Measurements from ENCODE around the gene MRTFA.
"Not testable (repeated sequence)": the region's sequence is repeated elsewhere in the genome, so short reads cannot be mapped to it uniquely, and the experiment has no call there.

The MRTFA gene

DNA sequence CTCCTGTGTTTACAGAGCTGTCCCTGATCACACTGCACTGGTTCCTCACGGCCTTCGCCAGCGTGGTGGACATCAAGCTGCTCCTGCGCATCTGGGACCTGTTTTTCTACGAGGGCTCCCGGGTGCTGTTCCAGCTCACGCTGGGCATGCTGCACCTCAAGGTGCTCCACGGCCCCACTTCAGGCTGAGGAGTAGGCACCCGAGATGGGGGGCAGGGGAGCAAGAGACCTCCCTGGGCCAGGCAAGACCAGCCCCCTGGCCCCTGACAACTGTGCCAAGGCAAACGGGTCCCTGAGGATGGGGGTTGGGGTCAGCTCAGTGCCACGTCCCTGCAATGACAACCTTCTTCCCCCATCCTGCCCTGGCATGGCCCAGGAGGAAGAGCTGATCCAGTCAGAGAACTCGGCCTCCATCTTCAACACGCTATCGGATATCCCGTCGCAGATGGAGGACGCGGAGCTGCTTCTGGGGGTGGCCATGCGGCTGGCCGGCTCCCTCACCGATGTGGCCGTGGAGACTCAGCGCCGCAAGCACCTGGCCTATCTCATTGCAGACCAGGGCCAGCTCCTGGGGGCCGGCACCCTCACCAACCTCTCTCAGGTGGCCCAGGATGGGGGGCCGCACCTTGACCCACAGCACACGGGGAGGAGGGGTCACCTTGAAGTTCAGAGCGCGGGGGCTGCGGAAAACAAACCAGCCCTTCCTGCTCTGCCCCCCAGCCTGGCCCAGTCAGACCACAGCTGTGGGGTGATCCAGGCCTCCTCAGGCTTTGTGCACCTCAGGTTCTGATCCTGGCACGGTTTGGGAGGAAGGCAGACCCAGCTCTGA lies 230.2 kb downstream of the MRTFA start:
- no peak for DNase-seq

GRCh38 chr22:40405178-40406062 lies 231.1 kb downstream of the MRTFA start:
- no peak for DNase-seq

- DNase-seq, result no peak
These were observed 232.0 kb downstream of the MRTFA start for GRCh38 chr22:40404251-40405177.

DNA sequence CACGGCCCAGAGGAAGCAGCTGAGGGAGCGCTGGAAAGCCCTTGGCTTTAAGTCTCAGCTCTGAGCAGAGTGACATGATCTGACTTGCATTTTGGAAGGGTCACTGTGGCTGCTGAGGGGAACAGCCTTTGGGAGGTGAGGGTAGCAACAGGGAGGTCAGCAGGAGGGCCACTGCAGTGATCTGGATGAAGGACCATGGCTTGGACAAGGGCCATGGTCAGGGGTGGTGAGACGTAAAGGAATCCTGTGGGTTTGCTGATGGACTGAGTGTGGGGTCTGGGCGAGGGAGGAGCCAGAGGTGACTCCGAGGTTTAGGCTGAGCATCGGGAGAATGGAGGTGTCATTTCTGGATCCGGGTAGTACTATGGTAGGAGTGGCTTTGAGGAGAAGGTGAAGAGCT lies 232.9 kb downstream of the MRTFA start:
- no peak for DNase-seq

- no peak for DNase-seq
These were observed 233.4 kb downstream of the MRTFA start for GRCh38 chr22:40403141-40403540.

DNA sequence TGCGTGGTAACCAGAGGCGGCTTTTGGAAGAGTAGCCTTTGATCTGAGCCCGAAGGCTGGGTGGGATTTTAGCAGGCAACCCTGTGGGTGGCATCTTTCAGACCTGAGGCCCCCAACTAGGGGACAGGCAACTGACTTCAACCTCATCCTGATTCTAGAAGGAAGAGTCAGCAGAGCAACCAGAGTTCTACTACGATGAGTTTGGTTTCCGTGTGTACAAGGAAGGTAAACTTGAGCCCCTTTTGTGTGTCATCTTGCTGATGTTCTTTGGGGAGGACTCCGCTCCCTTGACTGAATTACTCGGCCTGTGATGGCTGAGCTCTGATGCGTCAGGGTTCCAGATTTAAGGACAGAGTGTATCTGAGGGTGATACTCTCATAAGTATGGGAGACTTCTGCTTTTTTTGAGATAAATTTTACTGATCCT lies 234.5 kb downstream of the MRTFA start:
- no peak for DNase-seq

- DNase-seq, result no peak
These were observed 235.0 kb downstream of the MRTFA start for GRCh38 chr22:40401532-40401931.

DNA sequence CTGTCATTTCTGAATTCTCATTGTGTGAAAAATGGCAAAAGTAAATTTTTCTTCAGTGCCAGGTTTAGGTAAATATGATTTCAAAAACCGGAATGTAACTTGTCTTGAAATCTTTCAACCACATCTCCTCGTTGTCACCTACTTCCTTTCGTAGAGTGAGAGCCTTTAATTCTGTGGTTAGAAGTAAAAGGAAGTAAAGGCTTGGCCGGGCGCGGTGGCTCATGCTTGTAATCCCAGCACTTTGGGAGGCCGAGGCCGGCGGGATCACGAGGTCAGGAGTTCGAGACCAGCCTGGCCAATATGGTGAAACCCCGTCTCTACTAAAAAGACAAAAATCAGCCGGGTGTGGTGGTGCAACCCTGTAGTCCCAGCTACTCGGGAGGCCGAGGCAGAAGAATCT lies 236.4 kb downstream of the MRTFA start:
- DNase-seq, result no peak

GRCh38 chr22:40399621-40400020 lies 236.9 kb downstream of the MRTFA start:
- no peak for DNase-seq

- DNase-seq, result no peak
These were observed 239.1 kb downstream of the MRTFA start for GRCh38 chr22:40397396-40397795.

GRCh38 chr22:40396882-40397281 lies 239.6 kb downstream of the MRTFA start:
- DNase-seq, result no peak

- DNase-seq, result no peak
These were observed 240.9 kb downstream of the MRTFA start for GRCh38 chr22:40395607-40396006.

- no peak for DNase-seq
These were observed 241.9 kb downstream of the MRTFA start for GRCh38 chr22:40394607-40395006.

- peak; percentile 19 for DNase-seq
These were observed 243.9 kb downstream of the MRTFA start for GRCh38 chr22:40392618-40393017.

DNA sequence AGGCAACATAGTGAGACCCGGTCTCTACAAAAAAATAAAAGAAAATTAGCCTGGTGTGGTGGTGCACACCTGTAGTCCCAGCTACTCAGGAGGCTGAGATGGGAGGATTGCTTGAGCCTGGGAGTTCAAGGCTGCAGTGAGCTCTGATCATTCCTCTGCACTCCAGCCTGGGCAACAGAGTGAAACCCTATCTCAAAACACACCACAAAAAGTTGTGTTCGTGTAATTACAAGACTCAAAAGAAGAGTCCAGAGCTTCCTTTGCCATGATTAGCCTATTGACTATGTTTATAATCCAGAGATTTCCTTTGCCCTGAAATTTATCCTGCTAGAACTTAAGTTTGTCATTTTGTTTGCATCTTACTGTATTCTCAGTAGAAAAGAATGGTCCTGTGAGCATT lies 245.1 kb downstream of the MRTFA start:
- DNase-seq, result no peak

- DNase-seq, result no peak
These were observed 248.3 kb downstream of the MRTFA start for GRCh38 chr22:40388231-40388630.

DNA sequence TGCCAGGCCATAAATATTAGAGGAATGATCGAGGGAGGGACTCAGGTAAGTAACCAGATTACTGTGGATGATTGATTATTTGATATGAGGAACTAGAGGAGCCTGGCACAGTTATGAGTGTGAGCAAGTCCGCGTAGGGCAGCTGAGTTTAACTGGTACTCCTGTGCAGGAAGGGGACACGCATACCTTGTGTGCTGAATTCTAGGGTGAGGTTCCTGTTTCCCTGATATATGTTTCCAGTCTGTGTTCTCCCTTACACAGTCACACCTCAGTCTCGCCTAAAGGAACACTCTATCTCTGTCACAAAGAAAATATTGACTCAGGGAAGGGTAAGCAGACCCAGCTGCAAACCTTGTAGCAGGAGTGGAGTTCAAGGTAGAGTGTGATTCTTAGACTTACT lies 248.8 kb downstream of the MRTFA start:
- DNase-seq, result no peak

GRCh38 chr22:40385036-40385782 lies 251.3 kb downstream of the MRTFA start:
- no peak for DNase-seq

- peak; percentile 41 for DNase-seq
These were observed 252.6 kb downstream of the MRTFA start for GRCh38 chr22:40383905-40384304.

GRCh38 chr22:40381461-40381860 lies 255.1 kb downstream of the MRTFA start:
- DNase-seq, result no peak

DNA sequence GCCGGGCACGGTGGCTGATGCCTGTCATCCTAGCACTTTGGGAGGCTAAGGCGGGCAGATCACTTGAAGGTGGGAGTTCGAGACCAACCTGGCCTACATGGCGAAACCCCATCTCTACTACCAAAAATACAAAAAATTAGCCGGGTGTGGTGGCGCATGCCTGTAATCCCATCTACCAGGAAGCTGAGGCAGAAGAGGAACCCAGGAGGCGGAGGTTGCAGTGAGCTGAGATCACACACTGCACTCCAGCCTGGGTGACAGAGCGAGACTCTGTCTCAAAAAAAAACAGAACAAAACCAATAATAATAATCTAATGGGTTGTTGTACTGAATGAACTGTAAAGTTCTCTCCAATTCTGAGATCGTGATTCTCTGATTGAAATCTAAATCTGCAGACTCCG lies 258.1 kb downstream of the MRTFA start:
- DNase-seq, result not testable (repeated sequence)

DNA sequence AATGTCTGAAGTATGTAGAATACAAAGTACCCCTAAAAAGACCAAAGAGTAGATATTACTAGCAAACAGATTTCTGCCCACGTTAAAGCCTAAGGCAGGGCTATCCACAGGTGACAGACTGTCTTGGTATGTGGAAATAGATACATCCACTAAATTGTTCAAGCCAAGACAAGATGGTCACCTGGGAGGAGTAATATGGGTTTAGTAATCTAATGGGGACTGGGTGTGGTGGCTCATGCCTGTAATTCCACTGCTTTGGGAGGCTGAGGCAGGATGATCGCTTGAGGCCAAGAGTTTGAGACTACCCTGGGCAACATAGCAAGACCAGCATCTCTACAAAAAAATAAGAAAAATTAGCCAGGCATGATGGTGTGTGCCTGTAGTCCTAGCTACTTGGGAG lies 258.6 kb downstream of the MRTFA start:
- DNase-seq, result no peak
